ENCODE results near the gene CYB561D2.

GRCh38 chr3:50302095-50303012 lies 48.3 kb upstream of the CYB561D2 start:
- TF ChIP-seq, protein P1, sequence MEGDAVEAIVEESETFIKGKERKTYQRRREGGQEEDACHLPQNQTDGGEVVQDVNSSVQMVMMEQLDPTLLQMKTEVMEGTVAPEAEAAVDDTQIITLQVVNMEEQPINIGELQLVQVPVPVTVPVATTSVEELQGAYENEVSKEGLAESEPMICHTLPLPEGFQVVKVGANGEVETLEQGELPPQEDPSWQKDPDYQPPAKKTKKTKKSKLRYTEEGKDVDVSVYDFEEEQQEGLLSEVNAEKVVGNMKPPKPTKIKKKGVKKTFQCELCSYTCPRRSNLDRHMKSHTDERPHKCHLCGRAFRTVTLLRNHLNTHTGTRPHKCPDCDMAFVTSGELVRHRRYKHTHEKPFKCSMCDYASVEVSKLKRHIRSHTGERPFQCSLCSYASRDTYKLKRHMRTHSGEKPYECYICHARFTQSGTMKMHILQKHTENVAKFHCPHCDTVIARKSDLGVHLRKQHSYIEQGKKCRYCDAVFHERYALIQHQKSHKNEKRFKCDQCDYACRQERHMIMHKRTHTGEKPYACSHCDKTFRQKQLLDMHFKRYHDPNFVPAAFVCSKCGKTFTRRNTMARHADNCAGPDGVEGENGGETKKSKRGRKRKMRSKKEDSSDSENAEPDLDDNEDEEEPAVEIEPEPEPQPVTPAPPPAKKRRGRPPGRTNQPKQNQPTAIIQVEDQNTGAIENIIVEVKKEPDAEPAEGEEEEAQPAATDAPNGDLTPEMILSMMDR (IDR thresholded peaks at IDR 0.05) = no peak
- TF ChIP-seq EP300 (IDR thresholded peaks at IDR 0.05) (no peak), POLR2A (IDR thresholded peaks at IDR 0.05) (no peak), POLR2AphosphoS5 (IDR thresholded peaks at IDR 0.05) (no peak)
